Osteoblast (primary cell): ENCODE data around the gene CFAP99. TPM values are rescaled to one million over a fixed set of nuclear protein-coding genes. Genes with fewer than 3 reads are reported as not detected.
A peak's percentile ranks its signal among the peaks of the same experiment; 100 is the strongest.

Source experiments
- DNase-seq: peaks from one replicate; pipeline ENCODE4 v3.0.0; 2011; ENCODE audit warnings: low spot score, mixed read lengths; ENCODE audit not compliant: insufficient read length; ENCODE audit errors: missing footprints
- H2AFZ ChIP-seq: 2 replicates; pipeline ENCODE4 v1.6.0; 2011; ENCODE audit warnings: mild to moderate bottlenecking, low read length
- H3K27ac ChIP-seq: 2 replicates; pipeline ENCODE4 v1.5.1; 2011; ENCODE audit warnings: mild to moderate bottlenecking, low read depth, low read length, moderate library complexity
- H3K27me3 ChIP-seq: 2 replicates; pipeline ENCODE4 v1.6.0; 2012; ENCODE audit warnings: mild to moderate bottlenecking, control low read depth, inconsistent platforms, low read length, moderate library complexity; ENCODE audit not compliant: insufficient read depth
- H3K36me3 ChIP-seq: 2 replicates; pipeline ENCODE4 v1.5.1; 2011; ENCODE audit warnings: mild to moderate bottlenecking, low read length, control low read depth, moderate library complexity; ENCODE audit not compliant: insufficient read depth
- H3K4me1 ChIP-seq: 2 replicates; pipeline ENCODE4 v1.5.1; 2011; ENCODE audit warnings: mild to moderate bottlenecking, low read length, control low read depth, moderate library complexity; ENCODE audit not compliant: insufficient read depth
- H3K4me2 ChIP-seq: 2 replicates; pipeline ENCODE4 v1.6.0; 2011; ENCODE audit warnings: mild to moderate bottlenecking, low read length; ENCODE audit not compliant: insufficient read depth
- H3K4me3 ChIP-seq: fragments of 200-600 bp; sonication (generic); 3 replicates; pipeline ENCODE4 v1.5.1; 2012; ENCODE audit warnings: mild to moderate bottlenecking, low read length, inconsistent platforms; ENCODE audit not compliant: insufficient read depth
- H3K79me2 ChIP-seq: 2 replicates; pipeline ENCODE4 v1.6.0; 2012; ENCODE audit warnings: mild to moderate bottlenecking, low read length, control low read depth, inconsistent platforms; ENCODE audit not compliant: insufficient read depth
- H3K9me3 ChIP-seq: 2 replicates; pipeline ENCODE4 v1.5.1; 2011; ENCODE audit warnings: low read depth, low read length, control low read depth
- H4K20me1 ChIP-seq: 2 replicates; pipeline ENCODE4 v1.6.0; 2012; ENCODE audit warnings: mild to moderate bottlenecking, low read length, control low read depth; ENCODE audit not compliant: insufficient read depth
- CTCF ChIP-seq: IDR thresholded peaks from 2 replicates; pipeline ENCODE4 v1.5.1; 2011; ENCODE audit warnings: mild to moderate bottlenecking, low read depth, low read length, moderate library complexity; ENCODE audit errors: extremely low read depth
- total RNA-seq: library from RNA; depleted of rRNA; stranded (reverse); fragments of >200 nt; gene quantifications from 2 replicates; pipeline ENCODE4 v1.2.3, GENCODE V29; 2012

The CFAP99 gene
- total RNA-seq, 1 donor = under 0.01 TPM

- Histone ChIP-seq H3K4me1 (peaks cover 8% of the 10 kb centered on the region), H3K9me3 (peaks cover 2% of the 10 kb centered on the region), H3K4me2 (peak overlapping the region; percentile 64), H3K27ac (no peak overlapping the region), H3K36me3 (no peaks in the 10 kb centered on the region), H2AFZ (peak overlapping the region; percentile 81), H3K79me2 (no peaks in the 10 kb centered on the region), H3K4me3 (no peak overlapping the region), H3K27me3 (no peaks in the 10 kb centered on the region), H4K20me1 (peaks cover 6% of the 10 kb centered on the region)
- DNase-seq = peak; percentile 94
- TF ChIP-seq CTCF = no peak
Measured at GRCh38 chr4:2432991-2433530, 14.3 kb downstream of the CFAP99 start.

- Histone ChIP-seq H3K4me3 (no peak overlapping the region), H3K4me1 (peaks cover 8% of the 10 kb centered on the region), H3K9me3 (peaks cover 2% of the 10 kb centered on the region), H4K20me1 (peaks cover 6% of the 10 kb centered on the region), H3K4me2 (peak overlapping the region; percentile 64), H2AFZ (peak overlapping the region; percentile 81), H3K27me3 (no peaks in the 10 kb centered on the region), H3K27ac (no peak overlapping the region), H3K79me2 (no peaks in the 10 kb centered on the region), H3K36me3 (no peaks in the 10 kb centered on the region)
- no peak for TF ChIP-seq CTCF
- peak; percentile 25 for DNase-seq
Measured at GRCh38 chr4:2433609-2434350, 15.0 kb downstream of the CFAP99 start.

- no peaks in the 10 kb centered on the region for H3K27me3 ChIP-seq
- peaks cover 8% of the 10 kb centered on the region for H3K4me1 ChIP-seq
- no peak for TF ChIP-seq CTCF
- H3K4me2 ChIP-seq = no peak overlapping the region
- H4K20me1 ChIP-seq = peaks cover 6% of the 10 kb centered on the region
- H2AFZ ChIP-seq = no peak overlapping the region
- DNase-seq = peak; percentile 23
- no peak overlapping the region for H3K27ac ChIP-seq
- H3K9me3 ChIP-seq = peaks cover 2% of the 10 kb centered on the region
- no peak overlapping the region for H3K4me3 ChIP-seq
- H3K36me3 ChIP-seq = no peaks in the 10 kb centered on the region
- H3K79me2 ChIP-seq = no peaks in the 10 kb centered on the region
Measured at GRCh38 chr4:2434420-2434819, 15.7 kb downstream of the CFAP99 start.

DNA sequence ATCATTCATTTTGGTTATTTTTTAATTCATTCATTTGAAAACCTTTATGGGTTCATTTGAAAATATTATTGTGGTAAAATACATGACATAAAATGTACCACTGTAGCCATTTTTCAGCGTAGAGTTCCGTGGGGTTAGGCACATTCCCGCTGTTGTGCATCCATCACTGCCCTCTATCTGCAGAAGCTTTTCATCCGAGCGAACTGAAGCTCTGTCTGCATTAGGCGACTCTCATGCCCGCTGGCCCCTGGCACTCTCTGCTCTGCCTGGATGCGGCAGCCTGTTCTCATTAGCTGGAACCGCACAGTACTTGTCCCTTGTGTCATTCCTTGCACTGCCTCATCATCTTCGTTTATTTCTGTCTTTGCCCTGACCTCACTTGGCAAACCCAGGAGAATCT is 17.5 kb downstream of the CFAP99 start:
- no peaks in the 10 kb centered on the region for H3K9me3 ChIP-seq
- H3K4me3 ChIP-seq = no peak overlapping the region
- TF ChIP-seq CTCF = peak; percentile 39
- peak; percentile 87 for DNase-seq
- H2AFZ ChIP-seq = no peak overlapping the region
- H3K27me3 ChIP-seq = no peaks in the 10 kb centered on the region
- H3K27ac ChIP-seq = no peak overlapping the region
- H3K4me2 ChIP-seq = no peak overlapping the region
- no peaks in the 10 kb centered on the region for H4K20me1 ChIP-seq
- peaks cover 8% of the 10 kb centered on the region for H3K4me1 ChIP-seq
- H3K36me3 ChIP-seq = no peaks in the 10 kb centered on the region
- H3K79me2 ChIP-seq = no peaks in the 10 kb centered on the region
